Esophagus muscularis mucosa (tissue), 4 donors: Measurements from ENCODE around the gene GNG13. TPM values are rescaled to one million over a fixed set of nuclear protein-coding genes. Genes with fewer than 3 reads are reported as not detected.

Experiments used
- DNase-seq: peaks from one replicate; pipeline ENCODE4 v3.0.0-alpha.2; 2017; ENCODE audit errors: extremely low spot score
- H3K27ac ChIP-seq, 4 donors: fragments of 200-600 bp; sonication (generic); replicated peaks in 1 of 4; 1 replicate in 3 of 4; 2 replicates in 1 of 4; pipeline ENCODE4 v1.5.1; 2016 to 2019; ENCODE audit warnings: mild to moderate bottlenecking in 1 of 4
- H3K27me3 ChIP-seq, 4 donors: fragments of 200-600 bp; sonication (generic); one replicate each; pipeline versions ENCODE4 v1.5.1 to v1.6.0; 2016 to 2019
- H3K36me3 ChIP-seq, 4 donors: fragments of 200-600 bp; sonication (generic); one replicate each; pipeline ENCODE4 v1.5.1; 2016 to 2019
- H3K4me1 ChIP-seq, 4 donors: fragments of 200-600 bp; sonication (generic); one replicate each; pipeline ENCODE4 v1.5.1; 2016 to 2019
- H3K4me3 ChIP-seq, 4 donors: fragments of 200-600 bp; sonication (generic); 1 replicate in 2 of 4; 2 replicates in 2 of 4; pipeline ENCODE4 v1.5.1; 2016 to 2019; ENCODE audit warnings: mild to moderate bottlenecking in 4 of 4, moderate library complexity in 1 of 4
- H3K9me3 ChIP-seq, 4 donors: fragments of 200-600 bp; sonication (generic); 1 replicate in 3 of 4; 2 replicates in 1 of 4; pipeline ENCODE4 v1.5.1; 2016 to 2019
- EP300 ChIP-seq: sonication (generic); formaldehyde crosslinking; IDR thresholded peaks from one replicate; pipeline ENCODE4 v1.6.1; 2017; ENCODE audit warnings: antibody characterized with exemption
- POLR2A ChIP-seq: fragments of 450-650 bp; IDR thresholded peaks from one replicate; pipeline ENCODE4 v1.6.1; 2017; ENCODE audit warnings: antibody characterized with exemption, moderate library complexity, mild to moderate bottlenecking, low read depth
- POLR2AphosphoS5 ChIP-seq, 2 donors: sonication (generic); formaldehyde crosslinking; IDR thresholded peaks; one replicate each; pipeline ENCODE4 v1.6.1; 2017; ENCODE audit warnings: antibody characterized with exemption in 2 of 2
- WGBS: methylation state at CpG from one replicate; pipeline ENCODE4 v1.1.5; 2018; 5-methylcytosine and 5-hydroxymethylcytosine counted together
- intact Hi-C: fragments of 100-400 bp; cut with DNase I; formaldehyde crosslinking; loops from one replicate; pipeline ENCODE4 v1.15.1; 2023
- total RNA-seq, 4 donors: library from RNA; depleted of rRNA; stranded (reverse); fragments of >200 nt; gene quantifications; one replicate each; pipeline versions ENCODE4 v1.1.0 to v1.2.1, GENCODE V29; 2016
- TF ChIP-seq, protein P1 (sequence below), 3 experiments: fragments of 200-600 bp in 2 of 3; fragments of 450-650 bp in 1 of 3; sonication (generic) in 2 of 3; IDR thresholded peaks; one replicate each; pipeline ENCODE4 v1.5.1; 2017 to 2019; ENCODE audit warnings: antibody characterized with exemption in 3 of 3, mild to moderate bottlenecking in 2 of 3, moderate library complexity in 1 of 3

The GNG13 gene
- total RNA-seq, 4 donors from 2014 or later = not detected

DNA sequence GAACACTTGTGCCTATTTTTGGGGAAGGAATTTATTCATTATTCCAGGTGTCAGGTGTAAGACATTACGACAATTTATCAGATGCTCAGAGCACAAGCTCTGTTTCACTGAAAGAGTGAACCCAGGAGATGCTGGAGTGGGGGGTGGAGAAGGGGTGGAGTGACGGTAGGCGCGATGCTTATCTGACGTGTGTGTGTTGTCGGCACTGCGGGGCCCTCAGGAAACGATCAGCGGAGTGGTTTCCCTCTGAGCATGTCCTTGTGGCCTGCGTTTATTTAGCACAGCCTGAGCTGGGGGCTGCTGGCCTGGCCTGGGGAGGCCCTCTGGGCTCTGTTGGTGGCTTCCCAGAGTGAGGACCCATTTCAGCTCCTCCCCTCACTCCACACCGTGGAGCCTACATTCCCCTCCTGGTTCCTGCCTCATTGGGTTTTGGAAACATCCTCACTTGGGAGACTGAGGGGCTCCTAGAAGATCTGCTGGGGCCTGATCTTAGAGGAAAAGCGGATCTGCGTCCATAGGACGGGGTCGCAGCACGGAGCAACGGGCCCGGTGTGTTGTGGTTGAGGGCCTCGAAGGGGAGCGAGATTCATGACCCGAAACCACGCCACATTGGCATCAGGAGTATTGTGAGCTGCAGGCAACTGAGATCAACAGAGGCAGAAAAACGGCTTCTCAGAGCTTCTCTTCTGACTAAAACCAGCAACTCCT is 19.0 kb upstream of the GNG13 start:
- WGBS = 62% methylated on average over 23 of the region's 23 CpGs
- H3K27ac ChIP-seq = no peak overlapping the region
- intact Hi-C loops = no loop called here
- H3K27me3 ChIP-seq = peaks cover 0 to 100% (median 20%) of the 10 kb centered on the region in 4 donors
- no peaks in the 10 kb centered on the region for H3K9me3 ChIP-seq
- no peak for TF ChIP-seq POLR2AphosphoS5 (IDR thresholded peaks at IDR 0.05)
- TF ChIP-seq, protein P1, sequence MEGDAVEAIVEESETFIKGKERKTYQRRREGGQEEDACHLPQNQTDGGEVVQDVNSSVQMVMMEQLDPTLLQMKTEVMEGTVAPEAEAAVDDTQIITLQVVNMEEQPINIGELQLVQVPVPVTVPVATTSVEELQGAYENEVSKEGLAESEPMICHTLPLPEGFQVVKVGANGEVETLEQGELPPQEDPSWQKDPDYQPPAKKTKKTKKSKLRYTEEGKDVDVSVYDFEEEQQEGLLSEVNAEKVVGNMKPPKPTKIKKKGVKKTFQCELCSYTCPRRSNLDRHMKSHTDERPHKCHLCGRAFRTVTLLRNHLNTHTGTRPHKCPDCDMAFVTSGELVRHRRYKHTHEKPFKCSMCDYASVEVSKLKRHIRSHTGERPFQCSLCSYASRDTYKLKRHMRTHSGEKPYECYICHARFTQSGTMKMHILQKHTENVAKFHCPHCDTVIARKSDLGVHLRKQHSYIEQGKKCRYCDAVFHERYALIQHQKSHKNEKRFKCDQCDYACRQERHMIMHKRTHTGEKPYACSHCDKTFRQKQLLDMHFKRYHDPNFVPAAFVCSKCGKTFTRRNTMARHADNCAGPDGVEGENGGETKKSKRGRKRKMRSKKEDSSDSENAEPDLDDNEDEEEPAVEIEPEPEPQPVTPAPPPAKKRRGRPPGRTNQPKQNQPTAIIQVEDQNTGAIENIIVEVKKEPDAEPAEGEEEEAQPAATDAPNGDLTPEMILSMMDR (IDR thresholded peaks at IDR 0.05) = no peak
- no peak for TF ChIP-seq POLR2A
- TF ChIP-seq EP300 = no peak
- no peaks in the 10 kb centered on the region for H3K36me3 ChIP-seq
- no peak for DNase-seq
- H3K4me1 ChIP-seq = peaks cover 0 to 10% (median 0%) of the 10 kb centered on the region in 4 donors
- no peak overlapping the region for H3K4me3 ChIP-seq

DNA sequence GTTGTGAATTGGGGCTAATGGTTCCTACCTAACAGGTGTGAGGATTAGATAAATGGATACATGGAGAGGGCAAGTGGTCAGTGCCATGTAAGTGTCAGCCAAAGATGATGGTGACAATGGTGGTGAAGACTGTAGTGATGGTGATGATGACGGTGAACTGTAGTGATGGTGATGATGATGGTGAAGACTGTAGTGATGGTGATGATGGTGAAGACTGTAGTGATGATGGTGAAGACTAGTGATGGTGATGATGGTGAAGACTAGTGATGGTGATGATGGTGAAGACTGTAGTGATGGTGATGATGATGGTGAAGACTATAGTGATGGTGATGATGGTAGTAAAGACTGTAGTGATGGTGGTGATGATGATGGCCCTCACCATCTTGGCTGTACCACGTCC is 18.1 kb upstream of the GNG13 start:
- H3K4me1 ChIP-seq = peaks cover 3 to 15% (median 4%) of the 10 kb centered on the region in 4 donors
- WGBS = 68% methylated on average over 2 of the region's 2 CpGs
- peaks cover 0 to 100% (median 28%) of the 10 kb centered on the region in 4 donors for H3K27me3 ChIP-seq
- intact Hi-C loops = no loop called here
- no peaks in the 10 kb centered on the region for H3K36me3 ChIP-seq
- no peak for DNase-seq
- TF ChIP-seq POLR2A (no peak), EP300 (no peak), POLR2AphosphoS5 (IDR thresholded peaks at IDR 0.05) (no peak)
- TF ChIP-seq, protein P1 (IDR thresholded peaks at IDR 0.05) = no peak
- H3K27ac ChIP-seq = no peak overlapping the region
- H3K4me3 ChIP-seq = no peak overlapping the region
- no peaks in the 10 kb centered on the region for H3K9me3 ChIP-seq

GRCh38 chr16:818132-818531 is 17.6 kb upstream of the GNG13 start:
- no peak for TF ChIP-seq EP300
- Histone ChIP-seq H3K27ac (no peak overlapping the region), H3K4me1 (peaks cover 6 to 19% (median 8%) of the 10 kb centered on the region in 4 donors), H3K4me3 (no peak overlapping the region), H3K27me3 (peaks cover 0 to 100% (median 31%) of the 10 kb centered on the region in 4 donors), H3K36me3 (no peaks in the 10 kb centered on the region), H3K9me3 (no peaks in the 10 kb centered on the region)
- no peak for DNase-seq
- intact Hi-C loops = no loop called here
- WGBS = 70% methylated on average over 6 of the region's 8 CpGs

DNA sequence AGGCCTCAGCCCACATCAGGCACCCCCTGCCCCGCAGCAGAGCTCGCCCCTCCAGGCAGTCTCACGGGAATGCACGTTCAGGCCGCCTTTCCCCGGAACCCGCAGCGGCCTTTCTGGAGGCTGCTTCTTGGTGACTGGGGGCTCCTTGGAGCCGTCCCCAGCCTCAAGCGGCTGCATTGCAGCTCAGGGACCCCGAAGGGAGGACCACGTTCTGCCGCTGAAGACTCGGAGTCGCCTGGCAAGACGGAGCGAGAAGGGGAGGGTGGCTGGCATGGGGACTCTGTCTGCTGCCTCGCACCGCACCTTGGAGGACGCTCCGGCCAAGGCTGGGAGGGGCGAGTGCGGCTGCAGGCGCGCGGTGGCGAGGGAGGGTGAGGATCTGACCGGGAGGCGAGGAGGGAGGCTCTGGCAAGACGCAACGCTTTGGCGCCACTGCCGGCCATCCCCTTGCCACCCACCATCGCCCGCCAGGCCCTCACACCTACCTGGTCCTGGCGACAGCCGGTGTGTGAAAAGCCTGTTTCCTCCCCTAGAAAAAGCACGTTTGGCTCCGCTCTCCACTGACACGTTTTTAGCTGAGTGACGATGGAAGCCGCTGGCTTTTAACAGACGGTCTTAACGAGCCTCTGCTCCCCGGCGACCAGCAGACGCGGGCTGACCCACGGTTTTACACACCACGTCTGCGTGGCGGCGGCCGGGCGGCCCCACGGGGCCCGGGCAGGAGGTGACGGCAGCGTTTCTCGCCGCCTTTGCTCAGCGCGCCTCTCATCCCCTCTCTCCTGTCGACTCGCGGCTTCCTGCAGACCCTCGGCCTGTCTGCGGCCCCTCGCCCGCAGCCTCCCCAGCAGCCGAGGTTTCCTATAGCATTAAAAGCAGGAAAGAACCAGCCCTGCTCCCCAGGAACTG is 16.7 kb upstream of the GNG13 start:
- TF ChIP-seq, protein P1 (IDR thresholded peaks at IDR 0.05) = no peak
- no peak for TF ChIP-seq POLR2AphosphoS5 (IDR thresholded peaks at IDR 0.05)
- no peak for TF ChIP-seq POLR2A
- TF ChIP-seq EP300 = no peak
- H3K27me3 ChIP-seq = peaks cover 0 to 100% (median 30%) of the 10 kb centered on the region in 4 donors
- intact Hi-C loops = no loop called here

GRCh38 chr16:815861-816260 is 15.3 kb upstream of the GNG13 start:
- H3K27ac ChIP-seq = no peak overlapping the region
- TF ChIP-seq POLR2A (no peak), POLR2AphosphoS5 (IDR thresholded peaks at IDR 0.05) (no peak), EP300 (no peak)
- TF ChIP-seq, protein P1 (IDR thresholded peaks at IDR 0.05) = no peak
- H3K4me3 ChIP-seq = no peak overlapping the region
- peaks cover 0 to 8% (median 0%) of the 10 kb centered on the region in 4 donors for H3K9me3 ChIP-seq
- DNase-seq = no peak
- peaks cover 0 to 98% (median 29%) of the 10 kb centered on the region in 4 donors for H3K27me3 ChIP-seq
- WGBS = 86% methylated on average over 9 of the region's 15 CpGs
- H3K36me3 ChIP-seq = no peaks in the 10 kb centered on the region
- peaks cover 6 to 21% (median 9%) of the 10 kb centered on the region in 4 donors for H3K4me1 ChIP-seq
- intact Hi-C loops = loop anchor here (2.0 kb wide), 1 partner anchor 239 kb away; no protein-coding TSS in a partner anchor

More for the DNA sequence above, 16.7 kb upstream of the GNG13 start:
- Histone ChIP-seq H3K27ac (no peak overlapping the region), H3K4me3 (no peak overlapping the region), H3K36me3 (no peaks in the 10 kb centered on the region), H3K4me1 (peaks cover 6 to 21% (median 9%) of the 10 kb centered on the region in 4 donors), H3K9me3 (peaks cover 0 to 3% (median 0%) of the 10 kb centered on the region in 4 donors)
- 31% methylated on average over 29 of the region's 71 CpGs for WGBS
- DNase-seq = no peak
